Neuronal stem cell (in vitro differentiated cells): Measurements from ENCODE around the gene FAM83E.
A peak's percentile ranks its signal among the peaks of the same experiment; 100 is the strongest.

ENCODE experiments used
- DNase-seq: peaks from one replicate; pipeline ENCODE4 v3.0.0-alpha.2; 2013; ENCODE audit warnings: low spot score
- H2AFZ ChIP-seq: one replicate; pipeline ENCODE4 v1.6.1; 2013; ENCODE audit warnings: mild to moderate bottlenecking, low read length, inconsistent platforms
- H2AK5ac ChIP-seq: 2 replicates; pipeline ENCODE4 v1.6.1; 2013; ENCODE audit warnings: low read depth, mild to moderate bottlenecking, inconsistent platforms, low read length, moderate library complexity, mixed read lengths
- H2BK120ac ChIP-seq: 2 replicates; pipeline ENCODE4 v1.6.1; 2013; ENCODE audit warnings: low read depth, mild to moderate bottlenecking, inconsistent platforms, low read length, moderate library complexity, mixed read lengths
- H2BK12ac ChIP-seq: one replicate; pipeline ENCODE4 v1.6.1; 2013; ENCODE audit warnings: low read length, inconsistent platforms
- H2BK15ac ChIP-seq: 2 replicates; pipeline ENCODE4 v1.6.1; 2013; ENCODE audit warnings: mild to moderate bottlenecking, low read length, inconsistent platforms, mixed read lengths
- H2BK5ac ChIP-seq: one replicate; pipeline ENCODE4 v1.6.1; 2013; ENCODE audit warnings: inconsistent platforms, mild to moderate bottlenecking, low read length, moderate library complexity
- H3K14ac ChIP-seq: one replicate; pipeline ENCODE4 v1.6.1; 2013; ENCODE audit warnings: low read length, inconsistent platforms
- H3K18ac ChIP-seq: 2 replicates; pipeline ENCODE4 v1.6.1; 2013; ENCODE audit warnings: low read length, inconsistent platforms
- H3K23ac ChIP-seq: 2 replicates; pipeline ENCODE4 v1.6.1; 2013; ENCODE audit warnings: low read depth, mild to moderate bottlenecking, mixed read lengths, low read length, inconsistent platforms; ENCODE audit not compliant: poor library complexity
- H3K27ac ChIP-seq: replicated peaks from 3 replicates; pipeline ENCODE4 v1.5.1; 2013; ENCODE audit warnings: low read length, inconsistent platforms
- H3K27me3 ChIP-seq, 3 experiments: 2 replicates each; pipeline ENCODE4 v1.6.1; 2013; ENCODE audit warnings: low read length in 3 of 3, mild to moderate bottlenecking in 2 of 3, inconsistent platforms in 1 of 3, low read depth in 1 of 3, mixed read lengths in 1 of 3, moderate library complexity in 1 of 3; ENCODE audit not compliant: control insufficient read depth in 3 of 3, insufficient read depth in 3 of 3
- H3K36me3 ChIP-seq, 2 donors: replicated peaks in 1 of 2; 2 replicates each; pipeline ENCODE4 v1.6.1; 2013; ENCODE audit warnings: low read length in 2 of 2; ENCODE audit not compliant: control insufficient read depth in 2 of 2, insufficient read depth in 2 of 2
- H3K4ac ChIP-seq: 2 replicates; pipeline ENCODE4 v1.6.1; 2013; ENCODE audit warnings: inconsistent platforms, mild to moderate bottlenecking, low read length, moderate library complexity
- H3K4me1 ChIP-seq, 2 donors: 1 replicate in 1 of 2; 2 replicates in 1 of 2; pipeline ENCODE4 v1.6.1; 2013; ENCODE audit warnings: low read length in 2 of 2, low read depth in 1 of 2; ENCODE audit not compliant: control insufficient read depth in 2 of 2, insufficient read depth in 1 of 2
- H3K4me2 ChIP-seq: one replicate; pipeline ENCODE4 v1.6.1; 2013; ENCODE audit warnings: mild to moderate bottlenecking, low read length, inconsistent platforms; ENCODE audit not compliant: insufficient read depth, poor library complexity, severe bottlenecking
- H3K4me3 ChIP-seq, 2 donors: 2 replicates each; pipeline ENCODE4 v1.5.1; 2013; ENCODE audit warnings: low read length in 2 of 2, mild to moderate bottlenecking in 2 of 2, inconsistent platforms in 1 of 2, moderate library complexity in 1 of 2
- H3K79me1 ChIP-seq: one replicate; pipeline ENCODE4 v1.6.1; 2013; ENCODE audit warnings: low read depth, mild to moderate bottlenecking, inconsistent platforms, low read length, moderate library complexity
- H3K9ac ChIP-seq: one replicate; pipeline ENCODE4 v1.6.1; 2013; ENCODE audit warnings: mild to moderate bottlenecking, low read depth, low read length, inconsistent platforms; ENCODE audit not compliant: poor library complexity
- H3K9me3 ChIP-seq, 2 donors: replicated peaks in 1 of 2; 2 replicates each; pipeline versions ENCODE3 to v1.6.1; 2013; ENCODE audit warnings: low read length in 2 of 2, mild to moderate bottlenecking in 2 of 2, inconsistent platforms in 1 of 2, low read depth in 1 of 2, mixed read lengths in 1 of 2, moderate library complexity in 1 of 2; ENCODE audit not compliant: control insufficient read depth in 2 of 2, insufficient read depth in 1 of 2
- H4K8ac ChIP-seq: one replicate; pipeline ENCODE4 v1.6.1; 2013; ENCODE audit warnings: low read depth, mild to moderate bottlenecking, inconsistent platforms, low read length, moderate library complexity
- H4K91ac ChIP-seq: one replicate; pipeline ENCODE4 v1.6.1; 2013; ENCODE audit warnings: low read length, low read depth, mild to moderate bottlenecking, inconsistent platforms; ENCODE audit not compliant: poor library complexity
- WGBS, 2 donors: extraction: QIAGEN DNeasy Blood & Tissue Kit; methylation state at CpG; one replicate each; pipeline ENCODE4 v1.1.7; 2013; ENCODE audit warnings: missing lambda C conversion rate in 2 of 2, mixed read lengths in 1 of 2; ENCODE audit not compliant: insufficient read length in 2 of 2, insufficient replicate concordance in 1 of 2; ENCODE audit errors: extremely low coverage in 2 of 2; 5-methylcytosine and 5-hydroxymethylcytosine counted together

FAM83E gene

DNA sequence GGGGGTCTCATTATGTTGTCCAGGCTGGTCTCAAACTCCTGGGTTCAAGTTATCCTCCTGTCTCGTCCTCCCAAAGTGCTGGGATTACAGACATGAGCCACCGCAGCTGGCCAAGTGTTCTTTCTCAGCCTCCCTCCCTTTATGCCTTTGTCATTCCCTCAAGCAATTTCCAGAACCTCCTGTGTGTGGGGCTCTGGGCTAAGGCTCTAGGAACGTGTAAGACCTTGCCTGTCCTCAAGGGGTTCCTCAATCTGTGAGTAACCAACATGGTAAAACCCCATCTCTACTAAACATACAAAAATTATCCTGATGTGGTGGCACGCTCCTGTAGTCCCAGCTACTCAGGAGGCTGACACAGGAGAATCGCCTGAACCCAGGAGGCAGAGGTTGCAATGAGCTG, 23.9 kb downstream of the FAM83E start:
- Histone ChIP-seq H3K4me2 (no peak overlapping the region), H3K14ac (no peak overlapping the region), H2BK120ac (no peak overlapping the region), H3K18ac (no peak overlapping the region), H2BK12ac (no peak overlapping the region), H3K4me1 (peaks cover 0 to 5% of the 10 kb centered on the region in 2 donors), H2BK5ac (no peak overlapping the region), H3K27me3 (peaks cover 0 to 17% (median 0%) of the 10 kb centered on the region in 3 experiments), H3K4ac (no peak overlapping the region), H3K23ac (no peak overlapping the region), H3K36me3 (no peaks in the 10 kb centered on the region), H3K27ac (no peak overlapping the region), H3K9ac (no peak overlapping the region), H2AFZ (no peak overlapping the region), H3K4me3 (no peak overlapping the region), H3K9me3 (no peaks in the 10 kb centered on the region), H3K79me1 (peaks cover 4% of the 10 kb centered on the region), H2AK5ac (peak overlapping the region; percentile 15), H4K8ac (no peak overlapping the region), H2BK15ac (no peak overlapping the region), H4K91ac (no peak overlapping the region)
- no CpG with 5 or more reads among the region's 5 CpGs for WGBS, 2 donors
- DNase-seq: no peak

DNA sequence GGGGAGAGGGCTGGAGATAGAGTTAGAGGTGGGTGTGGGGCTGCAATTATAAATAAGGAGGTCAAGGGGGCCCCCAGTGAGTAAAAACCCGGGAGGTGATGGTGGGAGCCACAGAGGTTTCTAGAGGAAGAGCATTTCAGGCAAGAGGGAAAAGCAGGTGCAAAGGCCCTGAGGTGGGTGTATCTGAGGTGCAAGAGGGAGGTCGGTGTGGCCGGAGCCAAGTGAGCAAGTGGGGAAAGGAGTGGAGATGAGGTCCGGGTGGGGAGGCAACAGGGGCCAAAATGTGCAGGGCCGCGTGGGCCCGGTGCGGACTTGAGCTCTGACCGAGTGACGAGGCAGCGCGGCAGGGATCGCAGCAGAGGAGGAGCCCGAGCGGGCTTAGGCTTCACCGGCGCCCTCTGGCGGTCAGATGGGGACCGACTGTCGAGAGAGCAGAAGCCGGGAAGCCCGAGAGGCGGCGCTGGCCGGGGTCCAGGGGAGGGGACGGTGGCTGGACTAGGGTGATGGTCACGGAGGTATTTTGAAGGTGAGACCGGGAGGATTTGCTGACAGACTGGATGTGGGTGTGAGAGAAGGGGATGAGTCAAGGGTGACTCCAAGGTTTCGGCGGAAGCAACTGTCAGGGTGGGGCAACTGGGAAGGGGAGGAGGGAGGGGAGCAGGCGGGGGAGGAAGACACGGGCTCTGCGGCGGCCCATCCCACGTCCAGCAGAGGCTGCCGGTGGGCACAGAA, 26.0 kb downstream of the FAM83E start:
- no peak overlapping the region for H2BK12ac ChIP-seq
- peak overlapping the region; percentile 2 for H2BK5ac ChIP-seq
- no peak overlapping the region for H3K4ac ChIP-seq
- no peak overlapping the region for H3K9ac ChIP-seq
- peak overlapping the region; percentile 58 for H2BK15ac ChIP-seq
- peaks cover 0 to 20% (median 0%) of the 10 kb centered on the region in 3 experiments for H3K27me3 ChIP-seq
- no peaks in the 10 kb centered on the region for H3K36me3 ChIP-seq
- DNase-seq: peak; percentile 78
- H3K79me1 ChIP-seq: peaks cover 4% of the 10 kb centered on the region
- H3K4me1 ChIP-seq: peaks cover 3 to 8% of the 10 kb centered on the region in 2 donors
- peak overlapping the region; percentile 12 to 30 for H3K4me3 ChIP-seq
- H3K27ac ChIP-seq: no peak overlapping the region
- H3K18ac ChIP-seq: peak overlapping the region; percentile 92
- no peak overlapping the region for H4K8ac ChIP-seq
- H4K91ac ChIP-seq: no peak overlapping the region
- H3K14ac ChIP-seq: no peak overlapping the region
- no peak overlapping the region for H2BK120ac ChIP-seq
- no peak overlapping the region for H2AK5ac ChIP-seq
- no CpG with 5 or more reads among the region's 36 CpGs for WGBS, 2 donors
- no peaks in the 10 kb centered on the region for H3K9me3 ChIP-seq
- peak overlapping the region; percentile 82 for H2AFZ ChIP-seq
- H3K23ac ChIP-seq: peak overlapping the region; percentile 89
- H3K4me2 ChIP-seq: peak overlapping the region; percentile 54

DNA sequence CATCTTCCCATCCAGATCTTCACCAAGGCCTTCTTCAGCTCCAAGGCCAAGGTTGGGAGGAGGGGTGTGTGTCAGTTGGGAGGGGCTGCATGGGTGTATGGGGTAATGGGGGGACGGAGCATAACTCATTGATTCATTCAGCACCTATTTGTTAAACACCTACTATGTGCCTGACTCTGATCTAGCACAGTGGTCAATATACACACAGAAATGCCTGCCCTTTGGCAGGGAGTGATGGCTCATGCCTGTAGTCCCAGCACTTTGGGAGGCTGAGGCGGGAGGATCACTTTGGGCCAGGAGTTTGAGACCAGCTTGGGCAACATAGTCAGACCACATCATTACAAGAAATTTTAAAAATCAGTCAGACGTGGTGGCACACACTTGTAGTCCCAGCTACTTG, 27.5 kb downstream of the FAM83E start:
- Histone ChIP-seq H2AK5ac (no peak overlapping the region), H3K27ac (no peak overlapping the region), H3K4ac (no peak overlapping the region), H3K9ac (no peak overlapping the region), H4K91ac (no peak overlapping the region), H2BK120ac (no peak overlapping the region), H2AFZ (no peak overlapping the region), H2BK15ac (no peak overlapping the region), H4K8ac (no peak overlapping the region), H3K4me2 (no peak overlapping the region), H3K4me3 (no peak overlapping the region), H3K23ac (no peak overlapping the region), H3K27me3 (peaks cover 0 to 20% (median 0%) of the 10 kb centered on the region in 3 experiments), H2BK12ac (peak overlapping the region; percentile 7), H3K9me3 (no peaks in the 10 kb centered on the region), H2BK5ac (no peak overlapping the region), H3K36me3 (no peaks in the 10 kb centered on the region), H3K4me1 (peaks cover 3 to 9% of the 10 kb centered on the region in 2 donors), H3K14ac (no peak overlapping the region), H3K79me1 (peaks cover 2% of the 10 kb centered on the region), H3K18ac (peak overlapping the region; percentile 76)
- no peak for DNase-seq
- no CpG with 5 or more reads among the region's 3 CpGs for WGBS, 2 donors

DNA sequence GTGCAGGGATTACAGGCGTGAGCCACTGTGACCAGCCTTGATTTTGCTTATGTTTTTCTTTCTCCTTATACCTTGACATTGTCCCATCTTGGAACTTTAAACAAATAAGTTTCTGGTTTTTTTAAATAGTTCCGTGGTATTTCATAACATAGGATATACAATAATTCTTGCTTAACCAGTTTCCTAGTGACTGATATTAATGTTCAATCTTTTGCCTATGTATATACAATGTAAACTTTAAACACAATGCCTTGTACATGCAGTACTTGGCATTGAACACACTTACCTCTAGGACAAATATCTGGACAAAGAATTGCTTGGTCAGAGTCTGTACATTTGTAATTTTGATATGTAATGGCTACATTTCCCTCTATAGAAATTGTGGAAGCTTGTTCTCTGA, 32.7 kb downstream of the FAM83E start:
- DNase-seq: no peak
- Histone ChIP-seq H3K14ac (no peak overlapping the region), H3K9me3 (no peaks in the 10 kb centered on the region), H3K4me3 (no peak overlapping the region), H3K4me1 (peaks cover 3 to 4% of the 10 kb centered on the region in 2 donors), H3K9ac (no peak overlapping the region), H3K79me1 (no peaks in the 10 kb centered on the region), H2AFZ (no peak overlapping the region), H3K18ac (no peak overlapping the region), H4K8ac (no peak overlapping the region), H2BK5ac (no peak overlapping the region), H2BK12ac (no peak overlapping the region), H3K4ac (no peak overlapping the region), H2AK5ac (no peak overlapping the region), H3K4me2 (no peak overlapping the region), H3K23ac (no peak overlapping the region), H3K27ac (no peak overlapping the region), H3K27me3 (peaks cover 0 to 11% (median 0%) of the 10 kb centered on the region in 3 experiments), H4K91ac (no peak overlapping the region), H2BK120ac (no peak overlapping the region), H3K36me3 (no peaks in the 10 kb centered on the region), H2BK15ac (no peak overlapping the region)
- no CpG with 5 or more reads among the region's 2 CpGs for WGBS, 2 donors
